ENCODE measurements around the gene TBRG4. TPM values are rescaled to one million over a fixed set of nuclear protein-coding genes. Genes with fewer than 3 reads are reported as not detected.
A peak's percentile ranks its signal among the peaks of the same experiment; 100 is the strongest.

TBRG4 gene
- total RNA-seq, 4 donors from 2014 or later, result 45.7 to 60.1 (median 53.7) TPM

GRCh38 chr7:45140827-45141226 lies 29.3 kb upstream of the TBRG4 start:
- Histone ChIP-seq H3K9me3 (no peaks in the 10 kb centered on the region), H3K36me3 (no peaks in the 10 kb centered on the region), H3K4me1 (no peaks in the 10 kb centered on the region), H3K4me3 (no peak overlapping the region), H3K27me3 (peaks cover 0 to 16% (median 0%) of the 10 kb centered on the region in 4 donors), H3K27ac (replicated peaks in 1 of 4) (no peak overlapping the region)
- DNase-seq (ENCODE audit: extremely low spot score), result no peak
- intact Hi-C loops (cut with DNase I), result no loop called here
- no peak for TF ChIP-seq EP300 (IDR thresholded peaks at IDR 0.05)
- TF ChIP-seq CTCF (IDR thresholded peaks at IDR 0.05), result no peak
- TF ChIP-seq POLR2A (IDR thresholded peaks at IDR 0.05; ENCODE audit: low read depth), result no peak
- no peak for TF ChIP-seq POLR2AphosphoS5 (IDR thresholded peaks at IDR 0.05)
- 72% methylated on average over 4 of the region's 4 CpGs for WGBS

DNA sequence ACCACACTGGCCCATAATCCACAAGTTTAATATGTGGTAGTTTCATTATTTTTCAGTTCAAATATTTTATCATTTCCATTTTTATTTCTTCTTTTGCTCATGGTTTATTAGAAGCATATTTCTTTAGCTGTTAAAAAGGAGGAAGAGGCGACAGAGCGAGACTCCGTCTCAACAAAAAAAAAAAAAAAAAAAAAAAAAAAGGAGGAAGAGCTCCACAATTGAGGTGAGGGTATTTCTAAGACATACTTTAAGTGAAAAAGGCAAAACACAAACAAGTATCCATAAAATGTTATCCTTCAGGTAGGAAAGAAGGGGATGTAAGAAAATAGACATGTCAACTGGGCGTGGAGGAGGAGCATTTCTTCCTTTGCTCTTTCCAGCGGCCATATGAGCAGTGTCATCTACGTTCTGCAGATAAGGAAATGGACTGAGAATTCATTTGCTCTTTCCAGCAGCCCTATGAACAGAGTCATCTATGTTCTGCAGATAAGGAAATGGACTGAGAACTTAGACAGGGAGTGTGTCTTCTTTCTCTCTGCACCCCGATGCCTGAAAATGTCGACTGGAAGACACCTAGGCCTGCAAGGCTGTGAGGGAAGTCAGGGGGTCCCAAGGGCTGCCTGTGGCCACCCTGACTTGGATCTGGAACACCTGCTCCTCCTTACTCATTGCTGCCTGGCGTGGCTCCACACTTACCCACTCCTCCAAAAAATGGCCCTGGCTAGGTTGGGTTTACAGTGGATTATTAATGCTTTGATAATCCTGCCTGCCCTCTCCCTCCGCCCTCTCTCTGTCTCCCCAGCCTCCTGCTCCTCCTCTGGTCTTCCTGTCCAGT lies 27.2 kb upstream of the TBRG4 start:
- 65% methylated on average over 10 of the region's 10 CpGs for WGBS
- Histone ChIP-seq H3K4me1 (no peaks in the 10 kb centered on the region), H3K4me3 (no peak overlapping the region), H3K27ac (replicated peaks in 1 of 4) (no peak overlapping the region), H3K36me3 (no peaks in the 10 kb centered on the region), H3K9me3 (no peaks in the 10 kb centered on the region), H3K27me3 (peaks cover 0 to 6% (median 0%) of the 10 kb centered on the region in 4 donors)
- intact Hi-C loops (cut with DNase I), result loop anchor here (5.0 kb wide), 2 partner anchors 166 to 281 kb away; no protein-coding TSS in a partner anchor
- no peak for DNase-seq (ENCODE audit: extremely low spot score)
- TF ChIP-seq EP300 (IDR thresholded peaks at IDR 0.05) (no peak), POLR2A (IDR thresholded peaks at IDR 0.05; ENCODE audit: low read depth) (no peak), CTCF (IDR thresholded peaks at IDR 0.05) (no peak), POLR2AphosphoS5 (IDR thresholded peaks at IDR 0.05) (no peak)

DNA sequence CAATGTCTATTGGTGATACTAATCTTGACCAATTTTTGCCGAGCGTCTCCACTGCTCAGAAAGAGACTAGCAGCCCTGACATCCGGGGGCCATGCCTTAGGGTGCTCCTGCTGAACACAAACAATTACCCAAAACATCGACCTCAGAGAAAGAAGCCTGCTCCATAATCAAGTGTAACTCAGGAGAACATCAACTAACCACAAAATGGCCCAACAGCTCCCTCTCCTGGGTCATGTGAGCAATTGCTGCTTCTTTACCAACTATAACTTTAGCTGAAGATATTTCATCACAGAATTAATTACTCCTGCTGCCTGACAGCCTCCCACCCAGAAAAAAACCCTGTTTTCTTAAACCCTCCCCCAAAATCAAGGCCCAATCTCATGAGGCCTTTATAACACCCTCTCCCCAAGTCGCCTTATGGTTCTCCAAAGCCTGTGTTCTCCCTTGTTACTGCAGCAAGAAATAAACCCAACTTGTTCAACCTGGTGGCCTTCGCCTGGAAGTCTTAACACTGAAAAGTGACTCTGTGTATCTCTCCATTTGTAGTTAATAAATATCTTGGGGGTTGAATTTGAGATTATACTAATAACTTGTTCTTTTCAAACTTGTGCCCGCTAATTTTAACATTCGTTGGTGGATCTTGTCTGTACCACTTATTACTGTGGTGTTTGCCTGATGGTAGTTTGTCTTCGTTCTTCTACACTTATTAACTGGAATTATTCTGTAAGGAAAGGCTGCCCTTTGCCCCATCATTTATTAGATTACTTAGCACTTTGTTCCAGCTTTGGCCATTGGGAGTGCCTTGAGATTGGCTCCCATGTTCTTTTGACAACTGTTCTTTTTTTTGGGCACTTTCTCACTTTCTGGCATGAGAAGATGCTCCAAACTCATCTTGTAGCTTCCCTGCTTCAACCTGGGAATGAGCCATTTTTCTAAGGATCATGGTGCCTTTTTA lies 24.9 kb upstream of the TBRG4 start:
- Histone ChIP-seq H3K9me3 (no peaks in the 10 kb centered on the region), H3K4me1 (no peaks in the 10 kb centered on the region), H3K27ac (replicated peaks in 1 of 4) (no peak overlapping the region), H3K27me3 (peaks cover 0 to 6% (median 0%) of the 10 kb centered on the region in 4 donors), H3K36me3 (no peaks in the 10 kb centered on the region), H3K4me3 (no peak overlapping the region)
- intact Hi-C loops (cut with DNase I), result loop anchor here (5.0 kb wide), 2 partner anchors 164 to 279 kb away; no protein-coding TSS in a partner anchor
- 41% methylated on average over 9 of the region's 9 CpGs for WGBS
- DNase-seq (ENCODE audit: extremely low spot score), result no peak
- TF ChIP-seq CTCF (IDR thresholded peaks at IDR 0.05) (peak; percentile 79 to 86 (median 83)), POLR2A (IDR thresholded peaks at IDR 0.05; ENCODE audit: low read depth) (no peak)

DNA sequence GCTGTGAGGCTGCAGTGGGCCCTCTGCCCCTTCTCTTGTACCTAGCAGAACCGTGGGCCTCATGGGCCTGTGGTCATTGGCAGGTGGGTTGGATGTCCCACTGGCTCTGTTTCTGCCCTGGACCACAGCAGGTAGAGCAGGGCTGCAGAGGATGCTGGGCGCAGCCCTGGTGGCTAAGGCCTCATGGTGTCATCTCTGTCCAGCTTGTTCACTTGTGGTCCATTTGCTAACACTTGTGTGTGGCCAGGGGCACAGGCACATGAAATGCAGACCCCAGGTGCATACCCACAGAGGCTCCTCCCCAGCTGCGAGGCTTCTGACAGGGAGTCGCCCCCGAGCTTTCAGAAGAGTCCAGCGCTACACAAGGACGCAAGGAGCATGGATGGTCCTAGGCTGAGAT lies 22.4 kb upstream of the TBRG4 start:
- DNase-seq (ENCODE audit: extremely low spot score), result no peak
- 97% methylated on average over 6 of the region's 7 CpGs for WGBS
- Histone ChIP-seq H3K4me3 (no peak overlapping the region), H3K36me3 (no peaks in the 10 kb centered on the region), H3K27me3 (peaks cover 0 to under 1% (median 0%) of the 10 kb centered on the region in 4 donors), H3K27ac (replicated peaks in 1 of 4) (no peak overlapping the region), H3K4me1 (no peaks in the 10 kb centered on the region), H3K9me3 (no peaks in the 10 kb centered on the region)
- TF ChIP-seq POLR2AphosphoS5 (IDR thresholded peaks at IDR 0.05) (no peak), POLR2A (IDR thresholded peaks at IDR 0.05; ENCODE audit: low read depth) (no peak), EP300 (IDR thresholded peaks at IDR 0.05) (no peak), CTCF (IDR thresholded peaks at IDR 0.05) (no peak)
- intact Hi-C loops (cut with DNase I), result no loop called here

Measured in esophagus muscularis mucosa (tissue), 4 donors.